GM19023 (cell line): ENCODE results near the gene C11orf24.

ENCODE experiments used
- ATAC-seq: cut with Tn5 transposase; IDR thresholded peaks from one replicate; pipeline ENCODE4 v1.9.1; 2021; ENCODE audit warnings: mild to moderate bottlenecking, moderate library complexity; ENCODE audit not compliant: unreplicated experiment

The C11orf24 gene

GRCh38 chr11:68273026-68273738 lies 1.4 kb upstream of the C11orf24 start:
- no peak for ATAC-seq

GRCh38 chr11:68271023-68271780 lies 571 bp downstream of the C11orf24 start:
- ATAC-seq: peak; percentile 9

- ATAC-seq: no peak
Observed at GRCh38 chr11:68270196-68271022, 1.4 kb downstream of the C11orf24 start.

GRCh38 chr11:68269414-68270081 lies 2.2 kb downstream of the C11orf24 start:
- no peak for ATAC-seq

GRCh38 chr11:68267881-68268240 lies 3.9 kb downstream of the C11orf24 start:
- no peak for ATAC-seq

GRCh38 chr11:68266936-68267880 lies 4.6 kb downstream of the C11orf24 start:
- no peak for ATAC-seq

- ATAC-seq: peak; percentile 78
Observed at GRCh38 chr11:68266121-68266891, 5.5 kb downstream of the C11orf24 start.

DNA sequence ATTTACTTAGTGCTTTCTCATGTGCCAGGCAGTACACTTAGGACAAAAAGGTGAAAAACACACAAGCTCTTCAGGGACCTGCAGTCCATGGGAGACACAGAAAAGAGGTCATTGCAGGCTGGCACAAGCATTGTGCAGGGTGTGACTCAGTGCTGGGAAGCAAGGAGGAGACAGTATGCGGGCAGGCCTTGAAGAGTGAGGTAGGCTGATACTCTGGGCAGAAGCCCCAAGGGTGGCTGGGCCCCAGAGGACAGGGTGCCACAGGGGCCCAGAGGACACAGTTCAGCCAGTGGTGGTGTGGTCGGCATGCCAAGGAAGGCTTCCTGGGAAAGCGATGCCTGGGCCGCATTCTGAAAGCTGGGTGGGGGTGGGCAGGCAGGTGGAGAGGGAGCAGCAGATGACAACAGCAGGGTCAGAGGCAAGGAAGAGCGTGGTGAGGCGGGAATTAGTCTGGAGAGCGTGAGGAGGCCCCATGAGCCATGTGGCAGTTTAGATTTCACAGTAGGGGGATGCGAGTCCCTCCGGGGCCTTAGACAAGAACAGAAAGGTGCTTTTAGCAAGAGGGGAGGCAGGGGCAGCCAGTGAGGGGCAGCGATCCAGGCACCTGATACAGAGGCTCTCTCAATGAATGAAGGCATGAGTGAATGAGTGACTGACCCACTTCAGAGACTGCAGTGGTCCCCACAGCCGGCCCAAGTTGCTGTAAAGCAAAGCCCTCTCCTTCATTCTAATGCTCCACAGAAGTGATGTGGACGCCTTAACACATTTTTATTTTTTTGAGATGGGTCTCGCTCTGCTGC lies 6.8 kb downstream of the C11orf24 start:
- ATAC-seq: no peak

DNA sequence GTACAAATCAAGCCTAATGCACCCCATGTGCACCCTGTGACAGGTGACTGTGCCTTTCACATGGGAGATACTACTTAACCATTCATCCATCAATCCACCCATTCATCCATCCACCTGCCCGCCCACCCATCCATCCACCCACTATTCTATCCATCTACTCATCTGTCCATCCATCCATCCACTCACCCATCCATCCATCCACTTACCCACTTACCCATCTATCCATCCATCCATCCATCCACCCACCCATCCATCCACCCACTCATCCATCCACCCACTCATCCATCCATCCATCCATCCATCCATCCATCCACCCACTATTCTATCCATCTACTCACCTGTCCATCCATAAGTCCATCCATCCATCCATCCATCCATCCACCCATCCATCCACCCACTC lies 7.5 kb downstream of the C11orf24 start:
- ATAC-seq: no peak

GRCh38 chr11:68263444-68264035 lies 8.2 kb downstream of the C11orf24 start:
- ATAC-seq: no peak

- ATAC-seq: no peak
Observed at GRCh38 chr11:68262544-68262827, 9.3 kb downstream of the C11orf24 start.

DNA sequence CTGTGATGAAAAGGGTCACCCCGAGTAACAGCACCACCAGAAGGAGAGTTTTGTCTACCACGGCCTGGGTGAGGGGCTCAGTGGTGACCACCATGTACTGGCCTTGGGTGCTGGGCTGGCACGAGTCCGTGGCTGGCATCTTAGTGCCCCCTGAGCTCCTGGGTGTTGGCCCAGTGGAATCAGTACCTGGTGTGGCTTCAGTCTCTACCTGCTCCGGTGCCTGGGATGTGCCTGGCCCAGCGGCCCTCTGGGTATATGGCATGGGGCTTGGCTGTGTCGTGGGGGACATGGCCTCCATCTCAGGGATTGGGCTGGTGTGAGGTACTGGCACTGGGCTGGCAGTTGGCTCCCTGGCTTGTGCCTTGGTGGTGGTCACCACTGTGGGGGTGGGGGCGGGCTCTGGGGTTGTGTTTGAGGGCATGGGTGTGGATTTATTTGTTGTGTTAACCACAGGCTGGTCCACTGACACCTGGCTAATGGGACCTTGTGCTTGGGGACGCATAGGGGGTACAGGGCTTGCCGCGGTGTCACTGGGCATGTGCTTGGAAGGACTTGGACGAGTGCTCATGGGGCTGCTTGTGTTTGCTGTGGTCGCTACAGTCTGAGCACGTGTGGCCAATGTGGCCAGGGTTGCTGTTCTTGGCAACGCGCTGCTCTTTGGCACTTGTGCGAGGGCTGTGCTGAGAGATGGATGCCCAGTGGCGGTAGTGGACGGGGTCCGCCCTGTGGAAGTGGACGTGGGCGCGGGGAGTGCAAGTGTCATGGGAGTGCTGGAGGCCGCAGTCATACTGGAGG lies 9.8 kb downstream of the C11orf24 start:
- no peak for ATAC-seq

DNA sequence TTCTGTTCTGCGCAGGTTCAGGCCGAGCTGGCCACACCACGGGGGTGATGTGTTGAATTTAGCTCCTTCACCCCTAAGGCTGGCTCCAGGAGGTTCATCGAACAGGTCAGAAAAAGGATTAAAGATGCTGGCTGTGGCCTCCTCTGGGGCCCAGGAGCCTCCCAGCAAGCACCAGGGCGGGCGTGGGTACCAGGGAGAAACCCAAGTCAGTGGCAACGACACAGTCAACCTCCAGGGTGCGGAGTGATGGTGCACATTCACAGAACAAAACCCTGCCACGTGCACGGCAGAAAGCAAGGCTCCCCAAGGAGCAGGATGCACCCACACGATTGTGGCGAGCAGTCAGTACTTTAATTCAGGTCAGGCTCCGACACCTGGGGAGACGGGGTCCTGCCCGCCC lies 10.8 kb downstream of the C11orf24 start:
- no peak for ATAC-seq

GRCh38 chr11:68260484-68260883 lies 11.3 kb downstream of the C11orf24 start:
- ATAC-seq: no peak

DNA sequence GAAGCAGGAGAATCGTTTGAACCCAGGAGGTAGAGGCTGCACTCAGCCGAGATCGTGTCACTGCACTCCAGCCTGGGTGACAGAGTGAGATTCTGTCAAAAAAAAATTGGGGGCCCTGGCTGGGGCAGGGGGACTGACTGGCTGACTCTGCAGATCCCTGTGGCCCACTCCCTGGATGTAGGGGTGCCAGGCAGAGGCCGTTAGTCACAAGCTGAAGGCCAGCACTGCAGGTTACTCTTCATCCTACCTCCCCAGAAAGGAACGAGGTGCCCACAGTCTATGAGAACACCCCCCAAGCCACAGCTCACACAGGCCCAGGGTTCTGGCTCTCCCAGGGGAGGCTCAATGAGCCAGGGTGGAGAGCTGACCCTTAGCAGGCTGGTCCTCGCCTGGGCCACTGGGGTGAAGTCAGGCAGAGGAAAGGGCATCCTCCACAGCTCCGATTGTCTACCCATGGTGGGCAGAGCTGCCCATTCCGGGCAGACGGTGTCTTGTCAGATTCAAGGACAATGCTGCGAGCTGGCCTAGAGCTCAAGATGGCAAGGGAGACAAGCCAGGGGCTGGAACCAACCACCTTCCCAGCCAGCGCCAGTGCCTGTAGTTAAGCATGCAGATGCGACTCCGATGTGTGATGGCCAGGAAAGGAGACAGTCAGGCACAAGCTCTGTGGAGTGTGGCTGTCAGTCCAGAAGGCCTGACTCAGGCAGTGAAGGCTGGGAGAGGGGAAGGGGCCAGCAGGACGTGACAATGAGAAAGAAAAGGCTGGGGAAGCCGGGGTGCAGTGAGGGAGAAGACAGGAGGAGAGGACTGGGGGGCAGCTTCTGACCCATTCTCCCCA lies 12.4 kb downstream of the C11orf24 start:
- ATAC-seq: no peak

GRCh38 chr11:68258363-68258765 lies 13.4 kb downstream of the C11orf24 start:
- no peak for ATAC-seq
